K562 (cell line): Measurements from ENCODE around the gene G6PC3. TPM values are rescaled to one million over a fixed set of nuclear protein-coding genes. Genes with fewer than 3 reads are reported as not detected.

Experiments used
- ARNT ChIP-seq, 2 experiments: fragments of 450-650 bp; IDR thresholded peaks; 2 replicates each; pipeline ENCODE4 v1.6.1; 2016; ENCODE audit warnings: mild to moderate bottlenecking in 1 of 2
- CHD7 ChIP-seq: fragments of 200-600 bp; sonication (generic); IDR thresholded peaks from one replicate; pipeline ENCODE4 v1.6.1; 2012; ENCODE audit warnings: mild to moderate bottlenecking, low read depth, low read length, inconsistent platforms
- ERF ChIP-seq: fragments of 450-650 bp; formaldehyde crosslinking; IDR thresholded peaks from 2 replicates; pipeline ENCODE4 v1.4.0; 2020; ENCODE audit warnings: mild to moderate bottlenecking, mixed read lengths
- HIVEP1 ChIP-seq: fragments of 250-450 bp; sonication (Bioruptor Pico); IDR thresholded peaks from 2 replicates; pipeline ENCODE4 v1.4.0; 2020; ENCODE audit warnings: mild to moderate bottlenecking
- ID3 ChIP-seq, 2 experiments: fragments of 250-450 bp in 1 of 2; fragments of 450-650 bp in 1 of 2; sonication (Bioruptor Pico) in 1 of 2; IDR thresholded peaks; 2 replicates each; pipeline versions ENCODE4 v1.6.1 to v1.8.0; 2016 to 2021; ENCODE audit warnings: mild to moderate bottlenecking in 2 of 2, moderate library complexity in 2 of 2, missing compliant biosample characterization in 1 of 2, missing genetic modification characterization in 1 of 2
- NCOA6 ChIP-seq: fragments of 450-650 bp; IDR thresholded peaks from 2 replicates; pipeline ENCODE4 v1.6.1; 2017; ENCODE audit warnings: mild to moderate bottlenecking
- POLR2H ChIP-seq: IDR thresholded peaks from 2 replicates; pipeline ENCODE4 v1.6.1; 2016; ENCODE audit warnings: missing genetic modification characterization, low read depth, mild to moderate bottlenecking, control low read depth, missing compliant biosample characterization, moderate library complexity
- RAD21 ChIP-seq, 2 experiments: fragments of 250-450 bp in 1 of 2; fragments of 450-650 bp in 1 of 2; sonication (Bioruptor Pico) in 1 of 2; formaldehyde crosslinking in 1 of 2; IDR thresholded peaks in 1 of 2; conservative IDR thresholded peaks in 1 of 2; 2 replicates each; pipeline versions ENCODE4 v1.4.0 to v1.8.0; 2020 to 2022; ENCODE audit warnings: mild to moderate bottlenecking in 2 of 2, moderate library complexity in 1 of 2
- RBBP5 ChIP-seq: fragments of 200-600 bp; sonication (generic); IDR thresholded peaks from 2 replicates; pipeline ENCODE4 v1.6.1; 2012; ENCODE audit warnings: borderline replicate concordance, mild to moderate bottlenecking, low read length, control low read depth, inconsistent platforms; ENCODE audit not compliant: insufficient read depth, poor library complexity, severe bottlenecking
- RBFOX2 ChIP-seq: fragments of 200-400 bp; formaldehyde crosslinking; IDR thresholded peaks from 2 replicates; pipeline ENCODE4 v1.6.1; 2017; ENCODE audit warnings: low read depth, mild to moderate bottlenecking, low read length, moderate library complexity
- TARDBP ChIP-seq: fragments of 450-650 bp; IDR thresholded peaks from 2 replicates; pipeline ENCODE4 v1.6.1; 2016
- TEAD1 ChIP-seq, 2 experiments: fragments of 450-650 bp in 1 of 2; sonication (generic) in 1 of 2; formaldehyde crosslinking; IDR thresholded peaks; 2 replicates each; pipeline versions ENCODE4 v1.4.0 to v1.8.0; 2020 to 2022; ENCODE audit warnings: mild to moderate bottlenecking in 2 of 2, missing genetic modification reagents in 1 of 2
- ZC3H11A ChIP-seq: IDR thresholded peaks from 2 replicates; pipeline ENCODE4 v1.6.1; 2012; ENCODE audit warnings: low read depth, low read length, improper control_type of control experiment
- ZNF561 ChIP-seq: fragments of 450-650 bp; formaldehyde crosslinking; conservative IDR thresholded peaks from 2 replicates; pipeline ENCODE4 v1.4.0; 2020; ENCODE audit warnings: mild to moderate bottlenecking, moderate library complexity
- polyA plus RNA-seq, 8 experiments: library from polyadenylated mRNA; depleted of rRNA in 4 of 8; stranded (reverse) in 5 of 8; unstranded in 3 of 8; fragments of >200 nt; fragmentation: Nextera tagmentation in 2 of 8; fragmentation: Illumina TruSeq in 1 of 8; extraction: Ambion mirVana in 2 of 8; extraction: Trizol in 1 of 8; gene quantifications; 2 replicates each; pipeline versions ENCODE4 v1.2.1 to v1.2.3, GENCODE V29; 2011 to 2014; ENCODE audit warnings: inconsistent platforms in 1 of 8, missing spikeins in 1 of 8
- total RNA-seq, 7 experiments: library from RNA; depleted of rRNA in 6 of 7; stranded (reverse); fragments of >200 nt in 6 of 7; fragmentation: Illumina TruSeq in 2 of 7; extraction: Trizol in 2 of 7; gene quantifications; 2 replicates each; pipeline versions ENCODE4 v1.2.1 to v1.2.3, GENCODE V29; 2011 to 2021; ENCODE audit warnings: low replicate concordance in 1 of 7

Gene G6PC3
- total and polyA plus RNA-seq, 9 of the 15 experiments (the other 6 are each of a cell fraction or from before 2014, with no cell fraction given): 10.4 to 57.8 (median 31.1) TPM

GRCh38 chr17:44070455-44071197 is at the start of gene G6PC3 (continued):
- TF ChIP-seq ID3 (CRISPR knock-in tag; IDR thresholded peaks at IDR 0.05) (no peak), ID3 (tag; IDR thresholded peaks at IDR 0.05) (no peak), ERF (no peak), CHD7 (no peak), ARNT (IDR thresholded peaks at IDR 0.05) (no peak), RBBP5 (peak; percentile 69), TARDBP (0 out of 2 replicates have a peak, but pooled peaks have one; percentile 48), POLR2H (tag) (peak; percentile 64; the same call in 1 of the 2 replicates), ZNF561 (no peak), TEAD1 (CRISPR knock-in tag; IDR thresholded peaks at IDR 0.05) (peak in 1 of 2 experiments; percentile 77; a peak in 1 of 4 replicates), RAD21 (CRISPR knock-in tag; conservative IDR thresholded peaks at IDR 0.05 in 1 of 2, IDR thresholded peaks at IDR 0.05 in 1 of 2) (no peak; a peak in 1 of 4 replicates), HIVEP1 (CRISPR knock-in tag) (no peak), NCOA6 (no peak), RBFOX2 (peak; percentile 94), ZC3H11A (no peak)
